Mucosa of descending colon (tissue), 3 donors: Measurements from ENCODE around the gene HTRA2. TPM values are rescaled to one million over a fixed set of nuclear protein-coding genes. Genes with fewer than 3 reads are reported as not detected.

ENCODE experiments used
- ATAC-seq: fragments of 200-7000 bp; cut with Tn5 transposase; one replicate; pipeline ENCODE4 v1.9.1; 2020; ENCODE audit warnings: mild to moderate bottlenecking, moderate library complexity
- DNase-seq, 3 donors: peaks; one replicate each; pipeline ENCODE4 v3.0.0-alpha.2; 2020
- H3K36me3 ChIP-seq: fragments of 200-600 bp; one replicate; pipeline ENCODE4 v1.8.0; 2021; ENCODE audit warnings: low read depth, mild to moderate bottlenecking
- H3K4me1 ChIP-seq: fragments of 200-600 bp; one replicate; pipeline ENCODE4 v1.8.0; 2021; ENCODE audit warnings: low read depth, mild to moderate bottlenecking
- H3K4me3 ChIP-seq: fragments of 200-600 bp; one replicate; pipeline ENCODE4 v1.8.0; 2021; ENCODE audit warnings: mild to moderate bottlenecking
- H3K9me3 ChIP-seq: fragments of 200-600 bp; one replicate; pipeline ENCODE4 v1.8.0; 2021; ENCODE audit warnings: mild to moderate bottlenecking
- CTCF ChIP-seq: fragments of 200-600 bp; IDR thresholded peaks from one replicate; pipeline ENCODE4 v1.8.0; 2022; ENCODE audit warnings: antibody characterized with exemption, mild to moderate bottlenecking
- intact Hi-C, 2 donors: fragments of 100-400 bp; cut with DNase I in 1 of 2; cut with micrococcal nuclease in 1 of 2; formaldehyde crosslinking; loops; one replicate each; pipeline versions ENCODE4 v1.11.0 to v1.11.1; 2022; cut with DNase I, micrococcal nuclease
- total RNA-seq, 3 donors: library from RNA; stranded (reverse); fragmentation: NEBNext Ultra II Directional in 2 of 3; extraction: Animal tissue kit (Norgen Biotek cat#: 25700) in 2 of 3; gene quantifications; one replicate each; pipeline versions ENCODE4 v1.2.1 to v1.2.4, GENCODE V29; 2021 to 2023
- donor health status: DM: no; HTN: no; CAD: no; lungs with moderate emphysema.
- donor health status: DM: no; HTN: no; CAD: no.
- donor health status: DM: no; HTN: yes; CAD: no.

HTRA2 gene
- total RNA-seq, 3 donors from 2014 or later, result 22.2 to 37.1 (median 23.3) TPM

- intact Hi-C loops, result no loop called here
- peaks cover 33% of the 10 kb centered on the region for H3K4me1 ChIP-seq
- H3K9me3 ChIP-seq, result no peaks in the 10 kb centered on the region
- no peaks in the 10 kb centered on the region for H3K36me3 ChIP-seq
- no peak for ATAC-seq
- H3K4me3 ChIP-seq, result no peak overlapping the region
- no peak for DNase-seq
- no peak for TF ChIP-seq CTCF
These were observed 19.5 kb upstream of the HTRA2 start for GRCh38 chr2:74510272-74510671.

- H3K4me3 ChIP-seq, result no peak overlapping the region
- H3K36me3 ChIP-seq, result no peaks in the 10 kb centered on the region
- no peaks in the 10 kb centered on the region for H3K9me3 ChIP-seq
- no peak for DNase-seq
- H3K4me1 ChIP-seq, result peaks cover 33% of the 10 kb centered on the region
- TF ChIP-seq CTCF, result no peak
- ATAC-seq, result no peak
- intact Hi-C loops, result no loop called here
These were observed 18.4 kb upstream of the HTRA2 start for GRCh38 chr2:74511104-74511989.

- Histone ChIP-seq H3K9me3 (no peaks in the 10 kb centered on the region), H3K4me3 (no peak overlapping the region), H3K4me1 (peaks cover 32% of the 10 kb centered on the region), H3K36me3 (no peaks in the 10 kb centered on the region)
- DNase-seq (no peak), ATAC-seq (no peak)
- no peak for TF ChIP-seq CTCF
- intact Hi-C loops, result no loop called here
These were observed 16.8 kb upstream of the HTRA2 start for GRCh38 chr2:74512744-74513604.

GRCh38 chr2:74513605-74514367, 15.9 kb upstream of the HTRA2 start:
- no peaks in the 10 kb centered on the region for H3K9me3 ChIP-seq
- no peaks in the 10 kb centered on the region for H3K36me3 ChIP-seq
- ATAC-seq (peak; percentile 11), DNase-seq (no peak)
- no peak for TF ChIP-seq CTCF
- peaks cover 27% of the 10 kb centered on the region for H3K4me1 ChIP-seq
- intact Hi-C loops, result no loop called here
- H3K4me3 ChIP-seq, result no peak overlapping the region
